Measurements from ENCODE around the gene TBC1D30. TPM values are rescaled to one million over a fixed set of nuclear protein-coding genes. Genes with fewer than 3 reads are reported as not detected.

Gene TBC1D30
- total RNA-seq, 1 experiment from 2014 or later = 10.8 TPM

DNA sequence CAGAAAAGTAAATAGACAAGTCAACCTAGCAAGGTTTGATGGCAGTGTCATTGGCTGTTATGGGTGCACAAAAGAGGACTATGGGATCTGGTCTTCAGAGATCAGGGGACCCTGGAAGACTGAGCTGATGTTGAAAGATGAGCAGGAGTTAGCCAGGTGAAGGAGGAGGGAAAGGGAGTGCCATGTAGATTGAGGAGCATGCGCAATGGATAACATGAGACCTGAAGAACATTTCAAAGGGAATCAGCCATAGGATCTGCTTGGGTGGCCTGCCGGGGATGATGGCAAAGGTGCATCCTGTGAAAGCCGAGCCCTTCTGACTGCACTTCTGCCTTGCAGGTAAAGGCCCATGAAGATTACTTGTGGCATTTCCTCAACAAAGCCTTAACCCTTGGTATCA lies 90.8 kb downstream of the TBC1D30 start:
- Mint-ChIP-seq H3K27me3 (ENCODE audit: insufficient read depth, unreplicated experiment) (no peaks in the 10 kb centered on the region), H3K36me3 (ENCODE audit: insufficient read depth, unreplicated experiment) (no peaks in the 10 kb centered on the region), H3K9me3 (ENCODE audit: unreplicated experiment) (no peaks in the 10 kb centered on the region), H3K27ac (ENCODE audit: unreplicated experiment) (no peak overlapping the region), H3K4me1 (ENCODE audit: low read depth, unreplicated experiment) (no peaks in the 10 kb centered on the region), H3K4me3 (ENCODE audit: unreplicated experiment) (no peak overlapping the region)
- intact Hi-C loops (cut with micrococcal nuclease; ENCODE audit: unreplicated experiment) = no loop called here
- Histone ChIP-seq H3K4me1 (peaks cover 15% of the 10 kb centered on the region; the same call in 1 of the 2 replicates), H3K36me3 (ENCODE audit: control insufficient read depth, insufficient read depth, low read length) (no peaks in the 10 kb centered on the region), H3K27me3 (replicated peaks; ENCODE audit: control insufficient read depth, insufficient read depth, low read length) (no peaks in the 10 kb centered on the region), H3K9me3 (peaks cover 4% of the 10 kb centered on the region; the same call in 1 of the 2 replicates), H3K4me3 (ENCODE audit: low read depth, low read length) (no peak overlapping the region)
- DNase-seq = no peak
- TF ChIP-seq, protein P1, sequence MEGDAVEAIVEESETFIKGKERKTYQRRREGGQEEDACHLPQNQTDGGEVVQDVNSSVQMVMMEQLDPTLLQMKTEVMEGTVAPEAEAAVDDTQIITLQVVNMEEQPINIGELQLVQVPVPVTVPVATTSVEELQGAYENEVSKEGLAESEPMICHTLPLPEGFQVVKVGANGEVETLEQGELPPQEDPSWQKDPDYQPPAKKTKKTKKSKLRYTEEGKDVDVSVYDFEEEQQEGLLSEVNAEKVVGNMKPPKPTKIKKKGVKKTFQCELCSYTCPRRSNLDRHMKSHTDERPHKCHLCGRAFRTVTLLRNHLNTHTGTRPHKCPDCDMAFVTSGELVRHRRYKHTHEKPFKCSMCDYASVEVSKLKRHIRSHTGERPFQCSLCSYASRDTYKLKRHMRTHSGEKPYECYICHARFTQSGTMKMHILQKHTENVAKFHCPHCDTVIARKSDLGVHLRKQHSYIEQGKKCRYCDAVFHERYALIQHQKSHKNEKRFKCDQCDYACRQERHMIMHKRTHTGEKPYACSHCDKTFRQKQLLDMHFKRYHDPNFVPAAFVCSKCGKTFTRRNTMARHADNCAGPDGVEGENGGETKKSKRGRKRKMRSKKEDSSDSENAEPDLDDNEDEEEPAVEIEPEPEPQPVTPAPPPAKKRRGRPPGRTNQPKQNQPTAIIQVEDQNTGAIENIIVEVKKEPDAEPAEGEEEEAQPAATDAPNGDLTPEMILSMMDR (IDR thresholded peaks at IDR 0.05; ENCODE audit: insufficient read depth in 1 of 2, low read depth in 1 of 2, low read length in 1 of 2, severe bottlenecking in 1 of 2, unreplicated experiment in 1 of 2) = no peak
- CTCF ChIA-PET = no interaction called here
- POLR2A ChIA-PET = no interaction called here
- BruUV-seq (replicated peaks) = no TSS peak

DNA sequence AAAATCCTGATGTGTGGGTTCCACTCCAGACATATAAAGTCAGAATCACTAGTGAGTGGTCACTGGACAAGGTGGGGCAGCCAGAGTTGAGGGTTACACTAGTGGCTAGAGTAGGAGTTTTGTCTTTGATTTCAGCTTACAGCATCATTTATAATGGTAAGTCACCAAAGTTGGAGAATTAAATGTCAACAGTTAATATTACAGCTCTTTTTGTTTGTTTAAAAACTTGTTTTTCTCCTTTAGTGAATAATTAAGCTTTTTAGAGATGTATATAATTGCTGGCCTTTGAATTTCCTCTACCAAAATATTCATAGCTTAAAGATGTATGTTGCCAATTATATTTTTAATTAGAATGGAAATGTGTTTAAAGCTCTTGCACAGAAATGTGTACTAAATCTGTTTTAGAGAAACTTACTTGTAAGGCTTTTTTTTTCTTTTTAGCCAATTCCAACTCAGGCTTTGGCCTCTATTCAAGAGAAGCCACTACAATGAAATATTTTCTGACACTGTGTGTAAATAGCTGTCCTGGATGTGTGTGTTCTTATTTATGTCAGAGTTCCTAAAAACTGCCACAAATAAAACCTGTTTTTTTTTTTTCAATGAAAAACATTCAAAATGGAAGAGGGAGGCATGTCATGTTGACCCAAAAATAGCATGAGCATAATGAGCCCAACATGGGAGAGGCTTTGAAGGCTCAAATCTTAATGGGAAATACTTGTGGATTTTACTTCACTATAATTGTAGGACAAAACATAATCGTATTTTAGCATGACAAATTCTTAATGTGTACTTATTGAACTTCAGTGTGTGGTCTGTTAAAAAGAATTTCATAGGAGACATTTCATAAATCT lies 92.2 kb downstream of the TBC1D30 start:
- ChIA-PET CTCF (no interaction called here), POLR2A (no interaction called here)
- no peaks in the 10 kb centered on the region for H3K36me3 ChIP-seq (ENCODE audit: control insufficient read depth, insufficient read depth, low read length)
- no peaks in the 10 kb centered on the region for H3K4me1 Mint-ChIP-seq (ENCODE audit: low read depth, unreplicated experiment)
- H3K4me1 ChIP-seq = peaks cover 15% of the 10 kb centered on the region; the same call in 1 of the 2 replicates
- H3K27me3 ChIP-seq (replicated peaks; ENCODE audit: control insufficient read depth, insufficient read depth, low read length) = no peaks in the 10 kb centered on the region
- no peak for DNase-seq
- H3K9me3 Mint-ChIP-seq (ENCODE audit: unreplicated experiment) = no peaks in the 10 kb centered on the region
- H3K27me3 Mint-ChIP-seq (ENCODE audit: insufficient read depth, unreplicated experiment) = no peaks in the 10 kb centered on the region
- H3K36me3 Mint-ChIP-seq (ENCODE audit: insufficient read depth, unreplicated experiment) = no peaks in the 10 kb centered on the region
- intact Hi-C loops (cut with micrococcal nuclease; ENCODE audit: unreplicated experiment) = no loop called here
- H3K27ac Mint-ChIP-seq (ENCODE audit: unreplicated experiment) = no peak overlapping the region
- BruUV-seq (replicated peaks) = no TSS peak
- H3K4me3 Mint-ChIP-seq (ENCODE audit: unreplicated experiment) = no peak overlapping the region
- peaks cover 4% of the 10 kb centered on the region; the same call in 1 of the 2 replicates for H3K9me3 ChIP-seq
- TF ChIP-seq, protein P1 (IDR thresholded peaks at IDR 0.05; ENCODE audit: insufficient read depth in 1 of 2, low read depth in 1 of 2, low read length in 1 of 2, severe bottlenecking in 1 of 2, unreplicated experiment in 1 of 2) = no peak
- no peak overlapping the region for H3K4me3 ChIP-seq (ENCODE audit: low read depth, low read length)

DNA sequence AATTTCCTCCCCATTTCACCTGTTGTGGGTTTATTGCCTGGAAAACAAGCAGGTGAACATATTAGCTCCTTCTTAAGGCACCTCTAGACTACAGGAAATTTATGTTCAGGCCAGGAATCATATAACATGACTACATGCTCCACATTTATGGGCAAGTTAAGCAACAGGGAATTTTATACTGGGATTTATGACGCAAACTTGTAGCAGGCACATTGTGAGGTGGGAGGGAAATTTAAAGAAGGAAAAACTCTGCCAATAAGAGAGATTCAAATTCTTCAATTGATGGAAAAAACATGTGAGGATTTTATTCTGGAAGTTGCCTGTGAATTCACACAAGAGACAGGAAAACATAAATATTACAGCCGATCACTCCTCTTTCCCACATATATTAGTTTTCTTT lies 93.9 kb downstream of the TBC1D30 start:
- H3K36me3 ChIP-seq (ENCODE audit: control insufficient read depth, insufficient read depth, low read length) = no peaks in the 10 kb centered on the region
- peaks cover 4% of the 10 kb centered on the region; the same call in 1 of the 2 replicates for H3K9me3 ChIP-seq
- CTCF ChIA-PET = no interaction called here
- intact Hi-C loops (cut with micrococcal nuclease; ENCODE audit: unreplicated experiment) = no loop called here
- H3K4me3 ChIP-seq (ENCODE audit: low read depth, low read length) = no peak overlapping the region
- no peak for DNase-seq
- no peak overlapping the region for H3K4me3 Mint-ChIP-seq (ENCODE audit: unreplicated experiment)
- POLR2A ChIA-PET = no interaction called here
- H3K27me3 Mint-ChIP-seq (ENCODE audit: insufficient read depth, unreplicated experiment) = no peaks in the 10 kb centered on the region
- no peaks in the 10 kb centered on the region for H3K4me1 Mint-ChIP-seq (ENCODE audit: low read depth, unreplicated experiment)
- no peaks in the 10 kb centered on the region for H3K36me3 Mint-ChIP-seq (ENCODE audit: insufficient read depth, unreplicated experiment)
- H3K9me3 Mint-ChIP-seq (ENCODE audit: unreplicated experiment) = no peaks in the 10 kb centered on the region
- TF ChIP-seq, protein P1 (IDR thresholded peaks at IDR 0.05; ENCODE audit: insufficient read depth in 1 of 2, low read depth in 1 of 2, low read length in 1 of 2, severe bottlenecking in 1 of 2, unreplicated experiment in 1 of 2) = no peak
- BruUV-seq (replicated peaks) = no TSS peak
- no peaks in the 10 kb centered on the region for H3K27me3 ChIP-seq (replicated peaks; ENCODE audit: control insufficient read depth, insufficient read depth, low read length)
- peaks cover 15% of the 10 kb centered on the region; the same call in 1 of the 2 replicates for H3K4me1 ChIP-seq
- no peak overlapping the region for H3K27ac Mint-ChIP-seq (ENCODE audit: unreplicated experiment)

Data from Caco-2 (cell line).